Pons (tissue), 1 donor: ENCODE results near the gene COQ8A.

ENCODE experiments used
- DNase-seq: peaks from one replicate; pipeline ENCODE4 v3.0.0-alpha.2; 2016; ENCODE audit warnings: low spot score

Gene COQ8A

GRCh38 chr1:226940029-226940805 is at the start of gene COQ8A:
TSS of gene COQ8A (plus strand) at chr1:226940294. CDS start at chr1:226961386, 21,092 bp downstream.
- peak; percentile 100 for DNase-seq

GRCh38 chr1:226890331-226891108 is 49.6 kb upstream of the COQ8A start:
- no peak for DNase-seq

- DNase-seq = no peak
Observed at GRCh38 chr1:226891346-226891745, 48.7 kb upstream of the COQ8A start.

GRCh38 chr1:226891846-226892523 is 48.1 kb upstream of the COQ8A start:
- DNase-seq = no peak

- no peak for DNase-seq
Observed at GRCh38 chr1:226892524-226892875, 47.6 kb upstream of the COQ8A start.

GRCh38 chr1:226893936-226894335 is 46.2 kb upstream of the COQ8A start:
- no peak for DNase-seq

GRCh38 chr1:226894826-226895225 is 45.3 kb upstream of the COQ8A start:
- DNase-seq = no peak

GRCh38 chr1:226895644-226896043 is 44.5 kb upstream of the COQ8A start:
- no peak for DNase-seq

- DNase-seq = no peak
Observed at GRCh38 chr1:226898246-226898645, 41.8 kb upstream of the COQ8A start.

- no peak for DNase-seq
Observed at GRCh38 chr1:226901421-226901820, 38.7 kb upstream of the COQ8A start.

GRCh38 chr1:226902601-226903000 is 37.5 kb upstream of the COQ8A start:
- DNase-seq = no peak

- DNase-seq = no peak
Observed at GRCh38 chr1:226903819-226904716, 36.0 kb upstream of the COQ8A start.

- DNase-seq = no peak
Observed at GRCh38 chr1:226904772-226905171, 35.3 kb upstream of the COQ8A start.

- no peak for DNase-seq
Observed at GRCh38 chr1:226908419-226908818, 31.7 kb upstream of the COQ8A start.

- no peak for DNase-seq
Observed at GRCh38 chr1:226908913-226909312, 31.2 kb upstream of the COQ8A start.

GRCh38 chr1:226912587-226913176 is 27.4 kb upstream of the COQ8A start:
- DNase-seq = peak; percentile 52

GRCh38 chr1:226915672-226915995 is 24.5 kb upstream of the COQ8A start:
- no peak for DNase-seq

GRCh38 chr1:226916497-226916896 is 23.6 kb upstream of the COQ8A start:
- no peak for DNase-seq

- no peak for DNase-seq
Observed at GRCh38 chr1:226919587-226919986, 20.5 kb upstream of the COQ8A start.

- no peak for DNase-seq
Observed at GRCh38 chr1:226919995-226920394, 20.1 kb upstream of the COQ8A start.

GRCh38 chr1:226920446-226920894 is 19.6 kb upstream of the COQ8A start:
- DNase-seq = no peak
